Upper lobe of right lung (tissue), 1 donor: Measurements from ENCODE around the gene C11orf91. TPM values are rescaled to one million over a fixed set of nuclear protein-coding genes. Genes with fewer than 3 reads are reported as not detected.

ENCODE experiments used
- ATAC-seq: fragments of 200-7000 bp; cut with Tn5 transposase; one replicate; pipeline ENCODE4 v1.9.1; 2020; ENCODE audit warnings: mild to moderate bottlenecking, moderate library complexity
- DNase-seq: peaks from one replicate; pipeline ENCODE4 v3.0.0-alpha.2; 2020
- H3K27ac ChIP-seq: fragments of 200-600 bp; one replicate; pipeline ENCODE4 v1.8.0; 2022
- H3K27me3 ChIP-seq: fragments of 200-600 bp; one replicate; pipeline ENCODE4 v1.8.0; 2022; ENCODE audit warnings: mild to moderate bottlenecking
- H3K36me3 ChIP-seq: fragments of 200-600 bp; one replicate; pipeline ENCODE4 v1.8.0; 2022
- H3K4me1 ChIP-seq: fragments of 200-600 bp; one replicate; pipeline ENCODE4 v1.8.0; 2022
- H3K4me3 ChIP-seq: fragments of 200-600 bp; one replicate; pipeline ENCODE4 v1.8.0; 2022; ENCODE audit warnings: mild to moderate bottlenecking
- H3K9me3 ChIP-seq: fragments of 200-600 bp; one replicate; pipeline ENCODE4 v1.8.0; 2022
- CTCF ChIP-seq: fragments of 200-600 bp; IDR thresholded peaks from one replicate; pipeline ENCODE4 v1.8.0; 2022; ENCODE audit warnings: antibody characterized with exemption
- intact Hi-C: fragments of 100-400 bp; cut with DNase I; formaldehyde crosslinking; loops from one replicate; pipeline ENCODE4 v1.11.0; 2022
- total RNA-seq: library from RNA; stranded (reverse); fragmentation: NEBNext Ultra II Directional; extraction: Animal tissue kit (Norgen Biotek cat#: 25700); gene quantifications from one replicate; pipeline ENCODE4 v1.2.1, GENCODE V29; 2021
- donor health status: DM: no; HTN: yes; CAD: no; lungs with severe emphysema.

The C11orf91 gene
- total RNA-seq, 1 donor from 2014 or later, result 1.5 TPM

- no peak for ATAC-seq
- intact Hi-C loops, result no loop called here
- no peak for TF ChIP-seq CTCF
Observed at GRCh38 chr11:33704240-33705002, 3.8 kb upstream of the C11orf91 start.

GRCh38 chr11:33703788-33704187 is 3.2 kb upstream of the C11orf91 start:
- DNase-seq (peak; percentile 72), ATAC-seq (peak; percentile 38)
- intact Hi-C loops, result no loop called here
- Histone ChIP-seq H3K4me1 (peaks cover 71% of the 10 kb centered on the region), H3K4me3 (no peak overlapping the region), H3K36me3 (peaks cover 23% of the 10 kb centered on the region), H3K27ac (peak overlapping the region; percentile 79), H3K9me3 (no peaks in the 10 kb centered on the region), H3K27me3 (no peaks in the 10 kb centered on the region)
- no peak for TF ChIP-seq CTCF

More at GRCh38 chr11:33704240-33705002, 3.8 kb upstream of the C11orf91 start:
- H3K27me3 ChIP-seq, result no peaks in the 10 kb centered on the region
- peak overlapping the region; percentile 79 for H3K27ac ChIP-seq
- peaks cover 29% of the 10 kb centered on the region for H3K36me3 ChIP-seq
- no peak for DNase-seq
- no peaks in the 10 kb centered on the region for H3K9me3 ChIP-seq
- H3K4me1 ChIP-seq, result peaks cover 73% of the 10 kb centered on the region
- no peak overlapping the region for H3K4me3 ChIP-seq

GRCh38 chr11:33703234-33703633 is 2.6 kb upstream of the C11orf91 start:
- Histone ChIP-seq H3K4me3 (no peak overlapping the region), H3K27ac (peak overlapping the region; percentile 79), H3K36me3 (peaks cover 17% of the 10 kb centered on the region), H3K4me1 (peaks cover 66% of the 10 kb centered on the region), H3K9me3 (no peaks in the 10 kb centered on the region), H3K27me3 (no peaks in the 10 kb centered on the region)
- ATAC-seq, result peak; percentile 0
- intact Hi-C loops, result no loop called here
- DNase-seq, result no peak
- no peak for TF ChIP-seq CTCF

GRCh38 chr11:33701302-33702230 is 940 bp upstream of the C11orf91 start:
- H3K4me3 ChIP-seq, result peak overlapping the region; percentile 57
- intact Hi-C loops, result no loop called here
- H3K27ac ChIP-seq, result peak overlapping the region; percentile 79
- no peaks in the 10 kb centered on the region for H3K9me3 ChIP-seq
- H3K27me3 ChIP-seq, result no peaks in the 10 kb centered on the region
- DNase-seq (no peak), ATAC-seq (peak; percentile 2)
- peaks cover 53% of the 10 kb centered on the region for H3K4me1 ChIP-seq
- peaks cover 13% of the 10 kb centered on the region for H3K36me3 ChIP-seq
- TF ChIP-seq CTCF, result no peak

- TF ChIP-seq CTCF, result no peak
- DNase-seq (no peak), ATAC-seq (no peak)
- H3K27me3 ChIP-seq, result no peaks in the 10 kb centered on the region
- no peaks in the 10 kb centered on the region for H3K9me3 ChIP-seq
- H3K36me3 ChIP-seq, result peaks cover 2% of the 10 kb centered on the region
- peak overlapping the region; percentile 57 for H3K4me3 ChIP-seq
- H3K4me1 ChIP-seq, result peaks cover 44% of the 10 kb centered on the region
- H3K27ac ChIP-seq, result peak overlapping the region; percentile 67
- intact Hi-C loops, result no loop called here
Observed at GRCh38 chr11:33700063-33700501, 544 bp downstream of the C11orf91 start.
